NCI-H748 treated with DMSO at 0.1 percent for 48 hours (cell line): ENCODE data around the gene CROCC2.

Source experiments
- DNase-seq: peaks from one replicate; lab custom pipeline; 2025; lab: John Stamatoyannopoulos, UW

CROCC2 gene

GRCh38 chr2:240891492-240892340, 14.4 kb upstream of the CROCC2 start:
- no peak for DNase-seq

GRCh38 chr2:240892356-240892755, 13.8 kb upstream of the CROCC2 start:
- DNase-seq = no peak

- no peak for DNase-seq
Observed at GRCh38 chr2:240892925-240893324, 13.2 kb upstream of the CROCC2 start.

GRCh38 chr2:240893363-240893844, 12.7 kb upstream of the CROCC2 start:
- DNase-seq = no peak

GRCh38 chr2:240894006-240894405, 12.1 kb upstream of the CROCC2 start:
- no peak for DNase-seq

GRCh38 chr2:240894836-240895558, 11.1 kb upstream of the CROCC2 start:
- no peak for DNase-seq

GRCh38 chr2:240895656-240896388, 10.3 kb upstream of the CROCC2 start, which contains the start of gene MAB21L4:
MAB21L4 (minus strand) TSS chr2:240896156; CDS start chr2:240895997, 159 bp downstream.
- DNase-seq = no peak

GRCh38 chr2:240896394-240896793, 9.7 kb upstream of the CROCC2 start:
- DNase-seq = no peak

- DNase-seq = no peak
Observed at GRCh38 chr2:240896871-240897692, 9.1 kb upstream of the CROCC2 start.

GRCh38 chr2:240898108-240898730, 7.9 kb upstream of the CROCC2 start:
- DNase-seq = no peak

- no peak for DNase-seq
Observed at GRCh38 chr2:240898731-240899467, 7.2 kb upstream of the CROCC2 start.

GRCh38 chr2:240899468-240899865, 6.7 kb upstream of the CROCC2 start:
- DNase-seq = no peak

GRCh38 chr2:240900141-240900860, 5.8 kb upstream of the CROCC2 start:
- no peak for DNase-seq

GRCh38 chr2:240901986-240902614, 4.0 kb upstream of the CROCC2 start:
- no peak for DNase-seq

GRCh38 chr2:240902615-240903041, 3.5 kb upstream of the CROCC2 start:
- no peak for DNase-seq

GRCh38 chr2:240903191-240904060, 2.7 kb upstream of the CROCC2 start:
- no peak for DNase-seq

- DNase-seq = no peak
Observed at GRCh38 chr2:240904216-240905175, 1.6 kb upstream of the CROCC2 start.
